ENCODE data around the gene ENOX2. TPM values are rescaled to one million over a fixed set of nuclear protein-coding genes. Genes with fewer than 3 reads are reported as not detected.

The ENOX2 gene
- total RNA-seq, 1 donor from 2014 or later, result 8.1 TPM

DNA sequence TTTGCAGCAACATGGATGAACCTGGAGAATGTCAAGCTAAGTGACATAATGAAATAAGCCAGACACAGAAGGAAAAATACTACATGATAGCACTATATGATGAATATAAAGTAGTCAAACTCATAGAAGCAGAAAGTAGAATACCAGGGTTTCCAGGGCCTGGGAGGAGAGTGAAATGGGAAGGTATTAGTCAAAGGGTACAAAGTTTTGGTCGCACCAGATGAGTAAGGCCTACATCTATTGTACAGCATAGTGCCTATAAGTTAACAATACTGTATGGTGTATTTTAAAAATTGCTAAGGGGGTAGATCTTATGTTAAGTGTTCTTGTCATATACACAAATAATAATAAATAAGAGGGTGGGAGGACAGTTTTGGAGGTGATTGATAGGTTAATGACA lies 41.5 kb downstream of the ENOX2 start:
- H3K4me3 ChIP-seq (ENCODE audit: low read depth, low read length), result no peak overlapping the region
- TF ChIP-seq CTCF (conservative IDR thresholded peaks at IDR 0.05; ENCODE audit: low read depth, low read length), result no peak
- DNase-seq (ENCODE audit: low read depth), result no peak

DNA sequence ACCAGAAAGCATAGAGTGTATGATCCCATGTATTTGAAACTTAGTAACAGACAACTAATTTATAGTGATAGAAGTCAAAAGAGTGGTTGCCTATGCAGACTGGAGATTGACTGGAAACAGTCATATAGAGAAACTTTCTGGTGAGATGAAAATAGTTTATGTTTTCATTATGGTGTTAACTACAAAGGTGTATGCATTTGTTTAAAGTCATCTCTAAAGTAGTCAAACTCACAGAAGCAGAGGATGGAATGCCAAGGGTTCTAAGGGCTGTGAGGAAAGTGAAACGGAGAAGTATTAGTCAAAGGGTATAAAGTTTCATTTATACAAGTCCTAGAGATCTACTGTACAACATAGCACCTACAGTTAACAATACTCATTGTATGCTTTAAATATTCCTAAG lies 45.8 kb downstream of the ENOX2 start:
- TF ChIP-seq CTCF (conservative IDR thresholded peaks at IDR 0.05; ENCODE audit: low read depth, low read length), result no peak
- H3K4me3 ChIP-seq (ENCODE audit: low read depth, low read length), result no peak overlapping the region
- DNase-seq (ENCODE audit: low read depth), result no peak

GRCh38 chrX:130851569-130851968 lies 51.4 kb downstream of the ENOX2 start:
- no peak overlapping the region for H3K4me3 ChIP-seq (ENCODE audit: low read depth, low read length)
- no peak for DNase-seq (ENCODE audit: low read depth)
- no peak for TF ChIP-seq CTCF (conservative IDR thresholded peaks at IDR 0.05; ENCODE audit: low read depth, low read length)

DNA sequence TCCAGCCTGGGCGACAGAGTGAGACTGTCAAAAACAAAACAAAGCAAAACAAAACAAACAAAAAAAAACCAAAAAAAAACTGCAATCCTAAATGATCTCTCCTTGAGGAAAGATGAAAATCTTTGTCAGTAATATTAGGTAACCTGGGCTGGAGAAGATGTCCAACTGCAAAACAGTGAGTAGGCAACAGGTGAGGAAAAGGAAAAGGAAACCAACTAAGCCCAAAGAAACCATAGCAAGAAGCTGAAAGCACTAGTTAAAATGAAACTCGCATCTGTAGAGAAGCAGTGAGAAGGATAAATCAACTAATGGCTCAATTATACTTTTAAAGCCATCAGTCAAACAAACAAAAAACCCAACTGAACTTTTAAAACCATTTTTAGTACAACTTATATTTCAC lies 54.2 kb downstream of the ENOX2 start:
- H3K4me3 ChIP-seq (ENCODE audit: low read depth, low read length), result no peak overlapping the region
- TF ChIP-seq CTCF (conservative IDR thresholded peaks at IDR 0.05; ENCODE audit: low read depth, low read length), result no peak
- DNase-seq (ENCODE audit: low read depth), result no peak

- no peak for DNase-seq (ENCODE audit: low read depth)
- H3K4me3 ChIP-seq (ENCODE audit: low read depth, low read length), result no peak overlapping the region
- no peak for TF ChIP-seq CTCF (conservative IDR thresholded peaks at IDR 0.05; ENCODE audit: low read depth, low read length)
Observed at GRCh38 chrX:130846746-130847145, 56.3 kb downstream of the ENOX2 start.

- no peak for DNase-seq (ENCODE audit: low read depth)
- no peak for TF ChIP-seq CTCF (conservative IDR thresholded peaks at IDR 0.05; ENCODE audit: low read depth, low read length)
- H3K4me3 ChIP-seq (ENCODE audit: low read depth, low read length), result no peak overlapping the region
Observed at GRCh38 chrX:130841776-130842175, 61.2 kb downstream of the ENOX2 start.

DNA sequence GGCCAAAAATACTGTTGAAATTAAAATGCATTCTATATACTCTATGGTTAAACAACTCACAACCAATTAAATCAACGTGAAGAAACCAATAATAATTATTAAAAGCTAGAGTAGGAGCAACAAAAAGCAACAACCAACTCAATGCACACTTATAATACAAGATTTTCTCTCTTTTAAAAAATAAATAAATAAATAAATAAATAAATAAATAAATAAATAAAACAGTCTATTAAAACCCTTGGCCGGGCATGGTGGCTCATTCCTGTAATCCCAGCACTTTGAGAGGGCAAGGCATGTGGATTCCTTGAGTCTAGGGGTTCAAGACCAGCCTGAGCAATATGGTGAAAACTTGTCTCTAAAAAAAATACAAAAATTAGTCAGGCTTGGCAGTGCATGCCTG lies 62.7 kb downstream of the ENOX2 start:
- no peak for TF ChIP-seq CTCF (conservative IDR thresholded peaks at IDR 0.05; ENCODE audit: low read depth, low read length)
- DNase-seq (ENCODE audit: low read depth), result no peak
- no peak overlapping the region for H3K4me3 ChIP-seq (ENCODE audit: low read depth, low read length)

All from epithelial cell of proximal tubule (primary cell).